H54 (cell line): ENCODE measurements around the gene APBB2.
"Not testable (repeated sequence)": the region's sequence is repeated elsewhere in the genome, so short reads cannot be mapped to it uniquely, and the experiment has no call there.

Source experiments
- DNase-seq: peaks from one replicate; pipeline ENCODE4 v3.0.0; 2011; ENCODE audit warnings: low spot score, mixed read lengths; ENCODE audit not compliant: insufficient read length
- FAIRE-seq: peaks from 3 replicates; lab custom pipeline; 2011; peaks lifted over from hg19 to GRCh38; lab: Jason Lieb, UNC
- POLR2A ChIP-seq: IDR thresholded peaks from 2 replicates; pipeline ENCODE4 v1.6.1; 2011; ENCODE audit warnings: low read depth, mild to moderate bottlenecking, low read length

APBB2 gene

DNA sequence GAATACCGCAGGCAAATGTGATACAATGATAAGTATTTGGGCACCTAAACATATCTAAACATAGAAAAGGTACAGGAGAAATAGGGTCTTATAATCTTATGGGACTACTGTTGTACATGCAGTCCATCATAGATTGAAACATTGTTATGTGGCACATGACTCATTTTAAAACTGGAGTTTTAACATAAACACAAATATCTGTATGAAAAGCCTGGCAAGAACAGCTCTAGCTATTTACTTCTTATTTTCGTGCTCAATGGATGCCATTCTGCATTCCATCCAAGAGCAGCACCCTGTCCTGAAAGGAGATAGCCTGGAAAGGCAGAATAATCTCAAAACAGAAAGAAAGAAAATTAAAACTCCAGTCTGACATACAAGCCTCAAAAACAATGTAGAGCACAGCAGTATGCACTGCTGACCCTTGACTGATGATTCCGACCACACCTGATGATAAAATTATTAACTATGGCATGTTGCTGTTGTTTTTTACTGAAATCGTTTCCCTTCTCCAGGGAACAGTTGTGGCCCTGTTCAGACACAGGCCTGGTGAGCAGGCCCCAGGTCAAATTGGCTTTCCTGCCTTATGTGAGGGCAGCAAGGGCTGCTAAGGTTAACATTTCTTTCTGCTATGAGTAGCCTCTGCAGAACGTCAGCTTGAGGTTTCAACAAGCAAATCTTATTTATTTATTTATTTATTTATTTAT is 152.7 kb downstream of the APBB2 start:
- TF ChIP-seq POLR2A, result no peak
- no peak for FAIRE-seq
- no peak for DNase-seq

DNA sequence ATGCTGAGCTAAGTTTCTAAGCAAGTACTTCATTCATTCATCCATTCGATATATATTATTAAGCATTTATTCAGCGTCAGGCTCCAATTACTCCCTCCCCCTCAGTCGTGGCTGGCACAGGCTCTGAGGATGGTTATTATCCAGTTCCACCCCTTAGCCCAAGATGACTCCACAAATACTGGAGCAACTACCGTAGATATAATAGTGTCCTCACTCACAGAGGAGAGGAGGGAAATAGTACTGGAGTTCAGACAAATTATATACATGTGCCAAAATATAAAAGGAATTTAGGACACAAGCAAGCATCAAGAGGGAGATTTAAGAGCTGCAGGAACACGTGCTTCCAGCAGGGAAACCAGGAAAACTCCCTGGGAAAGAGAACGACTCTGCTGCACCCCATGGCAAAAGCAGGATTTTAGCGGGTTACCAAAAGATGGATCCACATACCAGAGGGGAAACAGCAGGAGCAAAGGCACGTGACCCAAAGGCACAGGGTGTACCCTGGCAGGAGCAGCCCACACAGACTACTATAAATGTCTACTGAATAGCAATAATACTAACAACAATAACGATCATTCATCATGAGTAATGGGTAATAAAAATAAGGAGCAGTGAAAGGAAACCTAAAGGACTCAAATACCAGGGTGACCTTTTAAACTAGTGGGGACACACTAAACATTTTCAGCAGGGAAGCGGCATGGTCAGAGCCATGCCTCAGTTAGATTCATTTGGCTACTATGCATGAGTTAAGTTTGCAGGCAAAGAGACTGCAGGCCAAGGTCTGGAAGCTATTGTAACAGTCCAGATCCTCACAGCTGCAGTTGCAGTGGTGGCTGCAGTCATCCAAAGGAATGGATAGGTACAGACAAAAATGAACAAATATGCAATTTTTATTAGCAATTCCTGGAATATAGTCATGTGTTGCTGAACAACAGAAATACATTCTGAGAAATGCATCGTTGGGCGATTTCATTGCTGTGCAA is 153.7 kb downstream of the APBB2 start:
- DNase-seq (no peak), FAIRE-seq (no peak)
- no peak for TF ChIP-seq POLR2A

DNA sequence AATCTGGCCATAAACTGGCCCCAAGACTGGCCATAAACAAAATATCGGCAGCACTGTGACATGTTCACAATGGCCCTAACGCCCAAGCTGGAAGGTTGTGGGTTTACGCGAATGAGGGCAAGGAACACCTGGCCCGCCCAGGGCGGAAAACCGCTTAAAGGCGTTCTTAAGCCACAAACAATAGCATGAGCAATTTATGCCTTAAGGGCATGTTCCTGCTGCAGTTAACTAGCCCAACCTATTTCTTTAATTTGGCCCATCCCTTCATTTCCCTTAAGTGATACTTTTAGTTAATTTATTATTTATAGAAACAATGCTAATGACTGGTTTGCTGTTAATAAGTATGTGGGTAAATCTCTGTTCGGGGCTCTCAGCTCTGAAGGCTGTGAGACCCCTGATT is 154.9 kb downstream of the APBB2 start:
- not testable (repeated sequence) for DNase-seq, FAIRE-seq

DNA sequence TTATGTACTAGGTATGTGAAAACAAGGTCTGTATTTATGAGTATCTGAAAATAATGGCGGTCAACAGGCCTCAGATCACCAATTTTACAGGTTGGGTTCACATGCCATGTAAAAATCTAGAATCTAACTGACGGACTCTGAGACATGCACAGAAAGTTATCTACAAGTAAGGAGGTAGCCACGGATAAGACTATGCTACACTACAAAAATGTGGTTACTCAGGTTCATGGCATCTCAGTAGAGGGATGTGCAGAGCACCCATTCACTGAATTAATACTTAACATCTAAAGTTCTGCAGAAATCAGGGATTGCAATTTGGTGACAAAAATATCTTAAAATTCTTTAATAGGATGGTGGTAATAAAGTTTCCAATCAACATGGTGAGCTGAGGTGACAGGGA is 155.9 kb downstream of the APBB2 start:
- TF ChIP-seq POLR2A, result no peak
- FAIRE-seq (no peak), DNase-seq (no peak)

DNA sequence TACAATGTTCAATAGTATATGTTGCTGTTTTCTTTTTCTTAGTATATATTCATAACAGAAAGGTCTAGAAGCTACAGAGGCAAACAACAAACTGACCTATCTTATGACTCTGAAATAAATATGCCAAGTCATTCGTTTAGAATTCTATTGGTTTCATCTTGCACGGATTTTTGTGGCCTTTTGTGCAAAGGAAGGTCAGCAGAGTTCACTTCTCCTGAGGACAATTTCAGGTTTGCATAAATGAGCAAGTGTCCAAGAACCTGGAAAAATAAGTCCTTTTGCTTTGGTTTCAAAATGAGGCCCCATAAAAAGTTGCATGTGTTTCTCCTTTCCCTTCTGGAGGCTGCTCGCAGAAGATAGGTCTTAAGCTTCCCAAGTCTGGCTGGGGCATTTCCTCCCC is 156.9 kb downstream of the APBB2 start:
- DNase-seq (no peak), FAIRE-seq (no peak)
- TF ChIP-seq POLR2A, result no peak

DNA sequence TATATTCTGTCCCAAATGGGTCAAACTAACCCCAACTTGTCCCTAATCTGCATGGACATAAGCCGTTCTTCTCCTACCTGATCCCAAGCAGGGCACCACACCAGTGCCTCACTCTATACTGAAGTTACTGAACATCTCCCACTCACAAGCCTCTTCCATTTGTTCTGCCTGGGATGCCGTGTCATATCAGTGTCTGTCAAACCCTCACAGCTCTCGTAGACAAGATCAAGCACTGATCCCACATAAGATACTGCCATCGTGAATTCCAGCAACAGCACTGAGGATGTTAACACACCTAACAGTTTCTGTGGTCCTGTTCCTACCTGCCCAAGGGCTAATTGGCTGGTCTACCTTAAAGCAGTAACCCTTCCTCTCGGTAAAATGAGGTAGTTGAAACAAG is 162.1 kb downstream of the APBB2 start:
- no peak for DNase-seq
- FAIRE-seq, result no peak

DNA sequence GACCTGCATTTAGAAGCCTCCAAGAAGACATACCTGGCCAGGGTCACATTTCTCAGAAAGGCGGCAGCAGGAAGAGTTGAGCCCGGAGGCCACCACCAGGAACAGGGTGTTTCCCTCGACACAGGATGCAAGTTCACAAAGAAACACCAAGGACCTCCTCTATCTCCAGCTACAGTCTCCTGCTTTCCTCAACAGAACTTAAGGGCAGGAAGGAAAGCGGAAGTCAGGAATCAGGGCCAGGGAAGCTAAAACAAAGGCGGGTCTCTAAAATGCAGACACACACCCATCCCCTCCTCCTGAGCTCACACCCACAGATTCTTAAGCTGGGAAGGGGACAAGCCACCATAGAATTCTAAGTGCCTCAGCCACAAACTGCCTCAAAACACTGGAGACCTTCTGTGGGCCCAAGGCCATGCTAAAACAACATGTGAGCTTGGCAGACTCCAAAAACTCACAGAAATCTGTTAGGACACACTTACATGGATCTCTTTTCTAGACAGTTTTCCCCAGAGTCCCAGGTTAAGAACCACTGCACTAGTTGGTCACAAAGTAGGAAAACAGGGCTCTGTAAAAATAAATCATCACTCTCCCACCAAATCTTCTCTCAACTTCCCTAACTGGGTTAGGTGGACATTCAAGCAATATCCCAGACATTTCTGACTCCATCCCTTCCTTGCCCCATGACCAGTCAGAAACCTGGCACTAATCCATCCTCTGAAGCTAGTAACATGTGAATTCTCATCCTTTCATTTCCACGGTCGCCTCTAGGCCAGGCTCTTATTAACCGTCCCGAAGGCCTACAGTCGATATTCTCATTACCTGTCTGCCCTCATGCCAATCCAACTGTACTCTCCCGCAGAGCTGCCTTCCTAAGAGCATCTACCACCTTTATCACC is 163.2 kb downstream of the APBB2 start:
- no peak for TF ChIP-seq POLR2A
- DNase-seq (no peak), FAIRE-seq (no peak)

More for the DNA sequence above, 162.1 kb downstream of the APBB2 start:
- TF ChIP-seq POLR2A, result no peak

DNA sequence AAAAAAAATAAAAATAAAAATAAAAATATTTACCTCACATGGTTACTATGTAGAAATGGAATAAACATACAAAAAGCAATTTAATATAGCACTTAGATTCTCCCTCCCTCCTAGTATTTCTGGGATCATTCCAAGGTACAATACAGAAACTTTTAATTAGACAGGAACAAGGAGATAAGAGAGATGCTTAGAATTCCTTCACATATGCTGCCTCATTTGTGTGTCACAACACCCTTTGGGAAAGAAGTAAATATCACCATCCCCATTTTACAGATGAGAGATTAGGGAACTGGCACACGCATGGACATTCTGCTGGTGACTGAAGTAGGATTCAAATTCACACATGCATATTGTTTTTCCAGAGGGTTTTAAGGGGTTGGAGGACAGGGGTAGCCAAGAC is 164.2 kb downstream of the APBB2 start:
- FAIRE-seq, result no peak
- no peak for TF ChIP-seq POLR2A
- DNase-seq, result no peak

DNA sequence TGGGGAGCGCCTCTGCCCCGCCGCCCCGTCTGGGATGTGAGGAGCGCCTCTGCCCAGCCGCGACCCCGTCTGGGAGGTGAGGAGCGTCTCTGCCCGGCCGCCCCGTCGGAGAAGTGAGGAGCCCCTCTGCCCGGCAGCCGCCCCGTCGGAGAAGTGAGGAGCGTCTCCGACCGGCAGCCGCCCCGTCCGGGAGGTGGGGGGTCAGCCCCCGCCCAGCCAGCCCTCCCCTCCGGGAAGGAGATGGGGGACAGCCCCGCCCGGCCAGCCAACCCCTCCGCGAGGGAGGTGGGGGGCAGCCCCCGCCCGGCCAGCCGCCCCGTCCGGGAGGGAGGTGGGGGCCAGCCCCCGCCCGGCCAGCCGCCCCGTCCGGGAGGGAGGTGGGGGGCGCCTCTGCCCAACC is 165.2 kb downstream of the APBB2 start:
- FAIRE-seq, DNase-seq: not testable (repeated sequence)

DNA sequence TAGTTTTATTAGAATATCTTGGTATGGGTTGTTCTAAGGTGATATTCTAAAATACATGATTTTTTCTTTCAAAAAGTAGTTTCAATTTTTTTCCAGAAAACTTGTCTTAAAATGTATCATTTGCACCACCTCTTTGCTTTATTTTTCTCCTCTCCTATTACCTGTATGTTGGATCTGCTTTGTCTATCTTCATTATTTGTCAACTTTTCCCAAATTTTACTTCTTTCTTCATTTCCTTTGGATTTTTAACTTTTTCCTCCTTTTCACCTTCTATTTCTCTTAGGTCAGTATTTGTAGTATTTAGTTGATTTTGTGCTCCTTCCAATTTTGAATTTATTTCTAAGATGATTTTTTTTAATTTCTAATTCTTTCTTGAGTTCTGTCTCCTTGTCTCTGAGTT is 169.6 kb downstream of the APBB2 start:
- TF ChIP-seq POLR2A, result no peak
- DNase-seq, result no peak
- no peak for FAIRE-seq

DNA sequence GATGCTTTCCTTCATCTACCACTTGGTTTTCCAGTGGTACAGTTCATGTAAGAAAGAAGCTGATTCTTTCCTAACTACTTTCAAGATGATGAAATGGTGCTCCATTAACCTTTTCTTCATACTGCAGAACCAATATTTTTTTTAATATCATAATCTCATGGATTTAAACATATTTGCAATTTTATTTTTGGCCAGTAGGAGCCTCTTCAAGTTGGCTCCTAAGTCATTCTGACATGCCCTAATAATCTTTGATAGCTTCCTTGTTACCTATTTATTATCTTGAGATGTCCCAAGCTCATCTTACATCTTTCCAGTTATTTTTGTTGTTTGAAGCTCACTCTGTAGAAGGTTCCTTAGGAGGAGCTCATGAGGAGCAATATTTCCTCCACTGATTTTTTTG is 170.2 kb downstream of the APBB2 start:
- no peak for TF ChIP-seq POLR2A
- DNase-seq, result no peak
- no peak for FAIRE-seq

DNA sequence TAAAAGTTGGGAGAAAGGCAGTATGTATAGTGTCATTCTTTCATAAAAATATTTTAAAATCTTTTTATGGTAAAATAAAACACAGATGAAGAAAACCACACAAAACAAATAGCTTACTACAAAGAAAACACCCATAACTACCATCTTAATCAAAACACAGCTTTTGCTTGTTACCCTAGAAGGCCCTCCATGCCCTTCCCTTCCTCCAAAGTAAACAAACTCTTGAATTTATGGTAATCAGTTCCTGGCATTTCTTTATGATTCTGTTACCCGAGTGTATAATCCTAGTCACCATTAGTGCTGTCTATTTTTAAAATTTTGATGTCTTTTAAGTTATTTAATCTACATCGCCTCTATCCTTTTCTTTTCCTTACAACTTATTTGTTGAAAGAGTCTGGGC is 170.9 kb downstream of the APBB2 start:
- FAIRE-seq, result no peak
- DNase-seq, result no peak
- no peak for TF ChIP-seq POLR2A

DNA sequence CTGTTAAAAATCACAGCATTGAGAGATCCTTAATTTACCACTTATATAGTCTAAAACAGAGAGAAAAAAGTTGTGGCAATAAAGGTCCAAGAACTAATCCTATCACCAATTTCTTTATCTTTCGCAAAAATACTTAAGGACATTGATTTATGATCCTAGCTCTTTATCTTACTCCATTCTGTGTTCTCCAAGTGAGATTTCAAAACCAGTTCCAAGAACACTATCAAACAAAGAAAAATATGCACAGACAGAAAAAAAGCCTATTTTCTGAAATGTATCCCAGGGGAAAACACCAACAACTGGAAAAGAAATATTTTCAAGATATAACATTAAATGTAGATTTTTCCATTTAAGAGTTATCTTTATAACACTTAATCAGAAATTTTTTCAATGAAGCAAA is 172.8 kb downstream of the APBB2 start:
- no peak for FAIRE-seq
- no peak for TF ChIP-seq POLR2A
- no peak for DNase-seq

DNA sequence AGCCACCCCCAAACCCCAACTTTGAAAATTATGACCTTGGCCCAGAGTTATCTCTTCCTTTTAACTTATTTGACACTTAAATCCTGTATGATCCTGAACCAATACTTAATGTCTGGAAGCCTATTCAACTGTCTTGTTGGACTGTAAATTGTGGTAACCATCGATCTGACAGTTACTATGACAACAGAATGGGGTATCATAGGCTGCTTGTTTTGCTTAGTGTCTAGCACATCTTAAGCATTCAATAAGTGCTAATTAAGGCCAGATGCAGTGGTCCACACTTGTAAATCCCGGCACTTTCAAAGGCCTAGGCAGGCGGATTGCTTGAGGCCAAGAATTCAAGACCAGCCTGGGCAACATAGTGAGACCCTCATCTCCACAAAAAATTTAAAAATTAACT is 175.0 kb downstream of the APBB2 start:
- FAIRE-seq (no peak), DNase-seq (no peak)
- TF ChIP-seq POLR2A, result no peak
